Measurements from ENCODE around the gene ZSCAN12. TPM values are rescaled to one million over a fixed set of nuclear protein-coding genes. Genes with fewer than 3 reads are reported as not detected.

The ZSCAN12 gene
- total RNA-seq, 2 experiments from 2014 or later: 8.4 to 10.5 TPM

- intact Hi-C loops (cut with micrococcal nuclease; ENCODE audit: unreplicated experiment): loop anchor here (5.0 kb wide), 2 partner anchors 286 to 586 kb away; no protein-coding TSS in a partner anchor
- BruUV-seq (replicated peaks): no TSS peak
- Histone ChIP-seq H3K36me3 (ENCODE audit: insufficient read depth, low read length) (peaks cover 72% of the 10 kb centered on the region), H4K20me1 (ENCODE audit: insufficient read depth, low read length) (no peaks in the 10 kb centered on the region; the same call in 1 of the 2 replicates), H2AFZ (ENCODE audit: low read length) (no peak overlapping the region), H3K4me1 (ENCODE audit: insufficient read depth, low read length, poor library complexity, severe bottlenecking) (peaks cover 43% of the 10 kb centered on the region), H3K4me3 (ENCODE audit: low read depth, low read length, poor library complexity, severe bottlenecking) (peak overlapping the region; percentile 88), H3K79me2 (ENCODE audit: insufficient read depth, low read depth, low read length) (peaks cover 71% of the 10 kb centered on the region), H3K9me2 (ENCODE audit: insufficient read depth, low read length) (no peaks in the 10 kb centered on the region), H3K9me3 (ENCODE audit: low read length) (peaks cover 7% of the 10 kb centered on the region; the same call in 1 of the 2 replicates), H3K4me2 (ENCODE audit: low read length) (peak overlapping the region; percentile 90), H3K27ac (ENCODE audit: low read depth, low read length, poor library complexity, severe bottlenecking) (no peak overlapping the region)
- POLR2A ChIA-PET: no interaction called here
- TF ChIP-seq EZH2phosphoT487 (IDR thresholded peaks at IDR 0.05; ENCODE audit: borderline replicate concordance, low read depth, low read length): no peak
- TF ChIP-seq, protein P1, sequence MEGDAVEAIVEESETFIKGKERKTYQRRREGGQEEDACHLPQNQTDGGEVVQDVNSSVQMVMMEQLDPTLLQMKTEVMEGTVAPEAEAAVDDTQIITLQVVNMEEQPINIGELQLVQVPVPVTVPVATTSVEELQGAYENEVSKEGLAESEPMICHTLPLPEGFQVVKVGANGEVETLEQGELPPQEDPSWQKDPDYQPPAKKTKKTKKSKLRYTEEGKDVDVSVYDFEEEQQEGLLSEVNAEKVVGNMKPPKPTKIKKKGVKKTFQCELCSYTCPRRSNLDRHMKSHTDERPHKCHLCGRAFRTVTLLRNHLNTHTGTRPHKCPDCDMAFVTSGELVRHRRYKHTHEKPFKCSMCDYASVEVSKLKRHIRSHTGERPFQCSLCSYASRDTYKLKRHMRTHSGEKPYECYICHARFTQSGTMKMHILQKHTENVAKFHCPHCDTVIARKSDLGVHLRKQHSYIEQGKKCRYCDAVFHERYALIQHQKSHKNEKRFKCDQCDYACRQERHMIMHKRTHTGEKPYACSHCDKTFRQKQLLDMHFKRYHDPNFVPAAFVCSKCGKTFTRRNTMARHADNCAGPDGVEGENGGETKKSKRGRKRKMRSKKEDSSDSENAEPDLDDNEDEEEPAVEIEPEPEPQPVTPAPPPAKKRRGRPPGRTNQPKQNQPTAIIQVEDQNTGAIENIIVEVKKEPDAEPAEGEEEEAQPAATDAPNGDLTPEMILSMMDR (conservative IDR thresholded peaks at IDR 0.05; ENCODE audit: low read length): no peak
- no peak for DNase-seq (ENCODE audit: low spot score)
- CTCF ChIA-PET (ENCODE audit: unreplicated experiment): no interaction called here
Observed at GRCh38 chr6:28395918-28396317, 3.6 kb downstream of the ZSCAN12 start.

DNA sequence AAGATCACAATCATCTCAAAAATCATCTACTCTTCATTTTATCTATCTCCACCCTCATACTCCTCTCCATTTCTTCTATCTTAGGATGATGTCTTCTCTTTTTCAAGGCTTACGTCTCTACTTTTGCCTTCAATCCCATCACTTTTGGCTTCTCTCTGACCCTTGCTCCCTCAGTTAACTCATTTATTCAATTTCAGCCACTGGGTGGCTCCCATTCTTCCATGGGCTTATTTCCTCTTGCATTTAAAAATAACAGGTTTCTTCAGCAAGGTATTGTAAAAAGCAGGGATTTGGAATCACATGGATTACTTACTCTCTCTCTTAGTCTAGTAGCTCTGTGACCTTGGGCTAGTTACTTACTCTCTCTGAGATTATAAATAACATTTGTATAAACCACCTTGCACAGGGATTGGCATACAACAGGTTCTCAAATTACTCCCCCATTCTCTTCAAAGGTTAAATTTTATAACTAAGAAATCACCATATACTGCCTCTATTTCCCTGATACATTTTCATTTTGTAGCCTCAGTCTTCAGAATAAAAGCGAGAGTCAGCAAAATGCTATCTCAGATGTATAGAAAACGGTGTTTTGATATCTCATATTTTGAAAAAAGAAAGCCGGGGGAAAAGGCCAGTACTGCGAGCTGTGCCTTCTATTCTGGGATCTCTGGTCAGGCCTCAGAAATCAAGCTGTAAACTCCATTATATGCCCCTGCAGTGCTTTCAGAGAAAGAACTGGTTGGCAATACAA lies 5.5 kb downstream of the ZSCAN12 start:
- intact Hi-C loops (cut with micrococcal nuclease; ENCODE audit: unreplicated experiment): no loop called here
- H4K20me1 ChIP-seq (ENCODE audit: insufficient read depth, low read length): no peaks in the 10 kb centered on the region; the same call in 1 of the 2 replicates
- peaks cover 90% of the 10 kb centered on the region for H3K36me3 ChIP-seq (ENCODE audit: insufficient read depth, low read length)
- H3K27ac ChIP-seq (ENCODE audit: low read depth, low read length, poor library complexity, severe bottlenecking): no peak overlapping the region
- CTCF ChIA-PET (ENCODE audit: unreplicated experiment): no interaction called here
- no TSS peak for BruUV-seq (replicated peaks)
- H3K79me2 ChIP-seq (ENCODE audit: insufficient read depth, low read depth, low read length): peaks cover 71% of the 10 kb centered on the region
- TF ChIP-seq, protein P1 (conservative IDR thresholded peaks at IDR 0.05; ENCODE audit: low read length): peak; percentile 72
- no peak for TF ChIP-seq EZH2phosphoT487 (IDR thresholded peaks at IDR 0.05; ENCODE audit: borderline replicate concordance, low read depth, low read length)
- H3K4me1 ChIP-seq (ENCODE audit: insufficient read depth, low read length, poor library complexity, severe bottlenecking): peaks cover 39% of the 10 kb centered on the region
- no peak overlapping the region for H3K4me3 ChIP-seq (ENCODE audit: low read depth, low read length, poor library complexity, severe bottlenecking)
- no peak overlapping the region for H2AFZ ChIP-seq (ENCODE audit: low read length)
- H3K9me3 ChIP-seq (ENCODE audit: low read length): no peaks in the 10 kb centered on the region
- no peak for DNase-seq (ENCODE audit: low spot score)
- no peaks in the 10 kb centered on the region for H3K9me2 ChIP-seq (ENCODE audit: insufficient read depth, low read length)
- POLR2A ChIA-PET: interaction anchor here (0.6 kb wide), 1 partner anchor 165 kb away, joined by 3 read pairs; no protein-coding TSS in a partner anchor
- 0 out of 2 replicates have a peak overlapping the region, but pooled peaks have one; percentile 25 for H3K4me2 ChIP-seq (ENCODE audit: low read length)

GRCh38 chr6:28390688-28391087 lies 8.9 kb downstream of the ZSCAN12 start:
- intact Hi-C loops (cut with micrococcal nuclease; ENCODE audit: unreplicated experiment): no loop called here
- DNase-seq (ENCODE audit: low spot score): no peak
- H3K9me3 ChIP-seq (ENCODE audit: low read length): no peaks in the 10 kb centered on the region
- H4K20me1 ChIP-seq (ENCODE audit: insufficient read depth, low read length): no peaks in the 10 kb centered on the region; the same call in 1 of the 2 replicates
- H3K4me3 ChIP-seq (ENCODE audit: low read depth, low read length, poor library complexity, severe bottlenecking): no peak overlapping the region
- ChIA-PET POLR2A (no interaction called here), CTCF (ENCODE audit: unreplicated experiment) (no interaction called here)
- H3K4me1 ChIP-seq (ENCODE audit: insufficient read depth, low read length, poor library complexity, severe bottlenecking): peaks cover 13% of the 10 kb centered on the region
- H3K79me2 ChIP-seq (ENCODE audit: insufficient read depth, low read depth, low read length): peaks cover 45% of the 10 kb centered on the region; the same call in 1 of the 2 replicates
- BruUV-seq (replicated peaks): no TSS peak
- H3K27ac ChIP-seq (ENCODE audit: low read depth, low read length, poor library complexity, severe bottlenecking): no peak overlapping the region
- peaks cover 99% of the 10 kb centered on the region for H3K36me3 ChIP-seq (ENCODE audit: insufficient read depth, low read length)
- no peak overlapping the region for H3K4me2 ChIP-seq (ENCODE audit: low read length)
- TF ChIP-seq EZH2phosphoT487 (IDR thresholded peaks at IDR 0.05; ENCODE audit: borderline replicate concordance, low read depth, low read length): no peak
- H2AFZ ChIP-seq (ENCODE audit: low read length): no peak overlapping the region
- no peaks in the 10 kb centered on the region for H3K9me2 ChIP-seq (ENCODE audit: insufficient read depth, low read length)
